Measurements from ENCODE around the gene FOXN1. TPM values are rescaled to one million over a fixed set of nuclear protein-coding genes. Genes with fewer than 3 reads are reported as not detected.

The FOXN1 gene
- total and polyA plus RNA-seq, 2 of the 13 experiments (the other 11 are each of a cell fraction or from before 2014, with no cell fraction given): 0.01 TPM; not detected in 1

- TF ChIP-seq, protein P1, sequence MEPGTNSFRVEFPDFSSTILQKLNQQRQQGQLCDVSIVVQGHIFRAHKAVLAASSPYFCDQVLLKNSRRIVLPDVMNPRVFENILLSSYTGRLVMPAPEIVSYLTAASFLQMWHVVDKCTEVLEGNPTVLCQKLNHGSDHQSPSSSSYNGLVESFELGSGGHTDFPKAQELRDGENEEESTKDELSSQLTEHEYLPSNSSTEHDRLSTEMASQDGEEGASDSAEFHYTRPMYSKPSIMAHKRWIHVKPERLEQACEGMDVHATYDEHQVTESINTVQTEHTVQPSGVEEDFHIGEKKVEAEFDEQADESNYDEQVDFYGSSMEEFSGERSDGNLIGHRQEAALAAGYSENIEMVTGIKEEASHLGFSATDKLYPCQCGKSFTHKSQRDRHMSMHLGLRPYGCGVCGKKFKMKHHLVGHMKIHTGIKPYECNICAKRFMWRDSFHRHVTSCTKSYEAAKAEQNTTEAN (CRISPR knock-in tag; conservative IDR thresholded peaks at IDR 0.05): no peak
- TF ChIP-seq ZNF7 (CRISPR knock-in tag; IDR thresholded peaks at IDR 0.05) (no peak), SMARCE1 (IDR thresholded peaks at IDR 0.05; ENCODE audit: borderline replicate concordance) (no peak), HES4 (CRISPR knock-in tag; IDR thresholded peaks at IDR 0.05; ENCODE audit: borderline replicate concordance) (no peak), NCOR1 (IDR thresholded peaks at IDR 0.05; ENCODE audit: borderline replicate concordance, low read length) (no peak), ZNF367 (CRISPR knock-in tag; IDR thresholded peaks at IDR 0.05; ENCODE audit: borderline replicate concordance) (no peak), NFKBIZ (CRISPR knock-in tag; IDR thresholded peaks at IDR 0.05) (no peak), ZZZ3 (CRISPR knock-in tag; IDR thresholded peaks at IDR 0.05; ENCODE audit: borderline replicate concordance) (no peak), SOX6 (IDR thresholded peaks at IDR 0.05) (no peak), SOX6 (CRISPR knock-in tag; IDR thresholded peaks at IDR 0.05) (peak; percentile 18; the same call in 1 of the 2 replicates), GLMP (CRISPR knock-in tag; IDR thresholded peaks at IDR 0.05; ENCODE audit: borderline replicate concordance) (no peak), ZNF34 (CRISPR knock-in tag; IDR thresholded peaks at IDR 0.05; ENCODE audit: borderline replicate concordance) (0 out of 2 replicates have a peak, but pooled peaks have one; percentile 57), ZNF101 (CRISPR knock-in tag; IDR thresholded peaks at IDR 0.05; ENCODE audit: borderline replicate concordance, low read depth) (no peak), ATF1 (CRISPR knock-in tag; IDR thresholded peaks at IDR 0.05) (no peak), NCOA5 (CRISPR knock-in tag; IDR thresholded peaks at IDR 0.05) (no peak), TSC22D2 (CRISPR knock-in tag; IDR thresholded peaks at IDR 0.05; ENCODE audit: borderline replicate concordance) (no peak), KAT2B (IDR thresholded peaks at IDR 0.05; ENCODE audit: borderline replicate concordance, low read depth, low read length) (no peak), SRSF1 (optimal IDR thresholded peaks at IDR 0.05; ENCODE audit: low read depth, low read length) (no peak), HDAC2 (CRISPR knock-in tag; IDR thresholded peaks at IDR 0.05) (no peak), ZSCAN12 (CRISPR knock-in tag; IDR thresholded peaks at IDR 0.05) (no peak), MYNN (CRISPR knock-in tag; IDR thresholded peaks at IDR 0.05; ENCODE audit: low read depth) (no peak), SETDB1 (CRISPR knock-in tag; IDR thresholded peaks at IDR 0.05; ENCODE audit: borderline replicate concordance) (no peak), CEBPB (IDR thresholded peaks at IDR 0.05; ENCODE audit: borderline replicate concordance, low read depth, low read length) (peak; percentile 79; the same call in 1 of the 2 replicates), ARNTL (CRISPR knock-in tag; IDR thresholded peaks at IDR 0.05) (no peak), GABPB1 (CRISPR knock-in tag; IDR thresholded peaks at IDR 0.05) (peak; percentile 18; the same call in 1 of the 2 replicates)
- TF ChIP-seq, protein P2, sequence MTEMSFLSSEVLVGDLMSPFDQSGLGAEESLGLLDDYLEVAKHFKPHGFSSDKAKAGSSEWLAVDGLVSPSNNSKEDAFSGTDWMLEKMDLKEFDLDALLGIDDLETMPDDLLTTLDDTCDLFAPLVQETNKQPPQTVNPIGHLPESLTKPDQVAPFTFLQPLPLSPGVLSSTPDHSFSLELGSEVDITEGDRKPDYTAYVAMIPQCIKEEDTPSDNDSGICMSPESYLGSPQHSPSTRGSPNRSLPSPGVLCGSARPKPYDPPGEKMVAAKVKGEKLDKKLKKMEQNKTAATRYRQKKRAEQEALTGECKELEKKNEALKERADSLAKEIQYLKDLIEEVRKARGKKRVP (CRISPR knock-in tag; IDR thresholded peaks at IDR 0.05): 0 out of 4 replicates have a peak, but pooled peaks of 1 of the 2 experiments have one; percentile 30
- TF ChIP-seq, protein P3, sequence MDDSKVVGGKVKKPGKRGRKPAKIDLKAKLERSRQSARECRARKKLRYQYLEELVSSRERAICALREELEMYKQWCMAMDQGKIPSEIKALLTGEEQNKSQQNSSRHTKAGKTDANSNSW (CRISPR knock-in tag; IDR thresholded peaks at IDR 0.05; ENCODE audit: borderline replicate concordance): no peak
These were observed 18.6 kb downstream of the FOXN1 start (continued) for GRCh38 chr17:28524476-28525424.

Measured in HepG2 (cell line).